Globus pallidus (tissue), 1 donor: ENCODE data around the gene SPECC1L.
"Not testable (repeated sequence)": the region's sequence is repeated elsewhere in the genome, so short reads cannot be mapped to it uniquely, and the experiment has no call there.

ENCODE experiments used
- DNase-seq: peaks from one replicate; pipeline ENCODE4 v3.0.0-alpha.2; 2015; ENCODE audit warnings: low spot score

The SPECC1L gene, protein sequence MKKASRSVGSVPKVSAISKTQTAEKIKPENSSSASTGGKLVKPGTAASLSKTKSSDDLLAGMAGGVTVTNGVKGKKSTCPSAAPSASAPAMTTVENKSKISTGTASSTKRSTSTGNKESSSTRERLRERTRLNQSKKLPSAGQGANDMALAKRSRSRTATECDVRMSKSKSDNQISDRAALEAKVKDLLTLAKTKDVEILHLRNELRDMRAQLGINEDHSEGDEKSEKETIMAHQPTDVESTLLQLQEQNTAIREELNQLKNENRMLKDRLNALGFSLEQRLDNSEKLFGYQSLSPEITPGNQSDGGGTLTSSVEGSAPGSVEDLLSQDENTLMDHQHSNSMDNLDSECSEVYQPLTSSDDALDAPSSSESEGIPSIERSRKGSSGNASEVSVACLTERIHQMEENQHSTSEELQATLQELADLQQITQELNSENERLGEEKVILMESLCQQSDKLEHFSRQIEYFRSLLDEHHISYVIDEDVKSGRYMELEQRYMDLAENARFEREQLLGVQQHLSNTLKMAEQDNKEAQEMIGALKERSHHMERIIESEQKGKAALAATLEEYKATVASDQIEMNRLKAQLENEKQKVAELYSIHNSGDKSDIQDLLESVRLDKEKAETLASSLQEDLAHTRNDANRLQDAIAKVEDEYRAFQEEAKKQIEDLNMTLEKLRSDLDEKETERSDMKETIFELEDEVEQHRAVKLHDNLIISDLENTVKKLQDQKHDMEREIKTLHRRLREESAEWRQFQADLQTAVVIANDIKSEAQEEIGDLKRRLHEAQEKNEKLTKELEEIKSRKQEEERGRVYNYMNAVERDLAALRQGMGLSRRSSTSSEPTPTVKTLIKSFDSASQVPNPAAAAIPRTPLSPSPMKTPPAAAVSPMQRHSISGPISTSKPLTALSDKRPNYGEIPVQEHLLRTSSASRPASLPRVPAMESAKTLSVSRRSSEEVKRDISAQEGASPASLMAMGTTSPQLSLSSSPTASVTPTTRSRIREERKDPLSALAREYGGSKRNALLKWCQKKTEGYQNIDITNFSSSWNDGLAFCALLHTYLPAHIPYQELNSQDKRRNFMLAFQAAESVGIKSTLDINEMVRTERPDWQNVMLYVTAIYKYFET

DNA sequence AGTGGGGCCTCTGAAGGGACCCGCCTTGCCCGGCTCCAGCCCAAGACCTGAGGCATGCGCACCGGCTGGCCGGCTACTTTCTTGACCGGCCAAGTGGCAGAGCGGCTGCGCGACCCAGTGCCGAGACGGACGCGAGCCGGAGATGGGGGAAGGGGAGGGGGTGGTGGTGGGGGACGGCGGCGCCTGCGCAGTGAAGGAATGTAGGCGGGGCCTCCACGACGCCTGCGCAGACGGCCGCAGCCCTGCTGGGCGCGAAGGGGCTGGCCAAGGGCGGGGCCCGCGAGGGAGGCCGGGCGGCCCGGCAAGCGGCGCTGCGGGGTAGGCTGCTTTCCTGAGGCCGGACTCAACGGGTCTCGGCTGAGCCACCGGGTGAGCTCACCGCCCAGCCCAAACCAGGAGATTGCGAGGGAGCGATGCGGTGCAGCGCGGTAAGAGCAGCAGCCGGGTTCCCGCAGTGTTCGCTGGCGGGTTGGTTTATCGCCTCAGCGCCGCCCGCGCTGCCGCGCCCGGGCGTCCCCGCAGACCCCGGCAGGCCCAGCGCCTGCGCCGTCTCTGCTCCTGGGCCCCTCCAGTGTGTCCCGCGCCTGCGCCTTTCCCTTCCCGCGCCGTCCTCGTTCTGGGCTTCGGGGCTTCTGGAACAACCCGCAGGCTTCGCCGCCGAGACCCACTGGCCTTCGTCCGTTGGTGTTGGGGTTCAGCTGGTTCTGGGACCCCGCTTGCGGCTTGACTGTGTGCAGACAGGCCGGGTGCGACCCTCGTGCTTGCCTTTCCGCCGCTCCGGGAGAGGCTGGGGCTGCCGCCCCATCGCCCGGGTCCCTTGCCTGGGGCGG lies at the start of gene SPECC1L:
Gene SPECC1L, plus strand, starts transcription at position 276 of the 830 bp plus-strand sequence. CDS start 31,401 bp downstream, outside the sequence.
- DNase-seq, result peak; percentile 92

DNA sequence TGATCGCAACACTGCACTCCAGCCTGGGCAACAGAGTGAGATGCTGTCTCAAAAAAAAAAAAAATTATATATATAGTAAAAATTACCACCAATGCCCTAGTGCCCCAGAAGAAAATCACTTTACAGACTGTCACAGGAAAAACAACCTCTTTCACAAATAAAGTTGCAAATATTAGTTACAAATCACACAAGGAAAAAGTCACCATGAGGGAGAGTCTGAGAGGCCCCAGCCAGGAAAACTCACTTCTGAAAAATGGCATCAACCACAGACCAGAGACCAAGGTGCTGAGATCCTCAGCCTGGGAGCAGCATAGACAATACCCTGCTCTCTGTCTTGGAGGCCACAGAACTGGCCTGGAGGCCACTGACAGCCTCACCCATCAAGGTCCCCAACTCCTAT lies 46.2 kb upstream of the SPECC1L start:
- DNase-seq, result no peak

DNA sequence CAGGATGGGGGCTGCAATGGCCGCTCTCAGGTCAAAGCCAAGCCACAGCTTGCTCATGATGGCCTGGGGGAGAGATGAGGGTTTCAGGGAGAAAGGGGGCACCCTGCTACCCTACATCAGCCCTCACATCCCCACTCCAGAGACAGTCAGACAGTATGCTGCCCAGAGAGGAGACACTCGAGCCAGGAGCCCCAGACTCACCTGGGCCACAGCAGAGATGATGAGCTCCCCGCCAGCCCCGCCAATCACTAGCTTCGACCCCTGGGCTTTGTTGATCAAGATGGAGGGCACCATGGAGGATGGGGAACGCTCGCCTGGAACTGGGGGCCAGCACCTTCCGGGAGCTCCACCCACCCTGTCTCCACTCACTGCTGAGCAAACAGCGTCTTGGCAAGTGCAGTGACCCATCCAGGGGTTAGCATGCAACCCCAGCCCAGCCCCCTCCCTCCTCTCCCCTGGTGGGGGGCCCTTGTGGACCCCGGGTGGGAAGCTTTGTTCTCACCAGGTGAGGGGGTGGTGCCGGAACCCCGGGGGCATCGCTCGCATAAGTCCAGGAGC lies 45.5 kb upstream of the SPECC1L start:
- no peak for DNase-seq

DNA sequence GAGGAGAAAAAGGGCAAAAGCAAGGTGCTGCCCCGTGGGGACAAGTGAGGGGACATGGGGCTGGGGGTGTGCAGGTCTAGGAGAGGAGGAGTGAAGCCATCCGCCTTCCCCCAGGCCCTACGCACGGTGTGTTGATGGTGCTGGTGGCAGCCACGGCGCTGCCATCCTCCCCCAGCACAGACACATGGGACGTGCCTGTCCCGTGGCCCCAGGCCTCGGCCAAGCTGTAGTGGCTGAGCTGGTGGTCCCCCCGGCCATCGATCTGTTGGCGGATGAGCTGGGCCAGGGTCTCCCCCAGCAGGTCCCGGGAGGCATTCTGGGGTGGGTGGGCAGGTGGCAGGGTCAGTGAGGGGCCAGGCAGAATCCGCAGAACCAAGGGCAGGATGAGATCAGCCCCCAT lies 44.7 kb upstream of the SPECC1L start:
- no peak for DNase-seq

DNA sequence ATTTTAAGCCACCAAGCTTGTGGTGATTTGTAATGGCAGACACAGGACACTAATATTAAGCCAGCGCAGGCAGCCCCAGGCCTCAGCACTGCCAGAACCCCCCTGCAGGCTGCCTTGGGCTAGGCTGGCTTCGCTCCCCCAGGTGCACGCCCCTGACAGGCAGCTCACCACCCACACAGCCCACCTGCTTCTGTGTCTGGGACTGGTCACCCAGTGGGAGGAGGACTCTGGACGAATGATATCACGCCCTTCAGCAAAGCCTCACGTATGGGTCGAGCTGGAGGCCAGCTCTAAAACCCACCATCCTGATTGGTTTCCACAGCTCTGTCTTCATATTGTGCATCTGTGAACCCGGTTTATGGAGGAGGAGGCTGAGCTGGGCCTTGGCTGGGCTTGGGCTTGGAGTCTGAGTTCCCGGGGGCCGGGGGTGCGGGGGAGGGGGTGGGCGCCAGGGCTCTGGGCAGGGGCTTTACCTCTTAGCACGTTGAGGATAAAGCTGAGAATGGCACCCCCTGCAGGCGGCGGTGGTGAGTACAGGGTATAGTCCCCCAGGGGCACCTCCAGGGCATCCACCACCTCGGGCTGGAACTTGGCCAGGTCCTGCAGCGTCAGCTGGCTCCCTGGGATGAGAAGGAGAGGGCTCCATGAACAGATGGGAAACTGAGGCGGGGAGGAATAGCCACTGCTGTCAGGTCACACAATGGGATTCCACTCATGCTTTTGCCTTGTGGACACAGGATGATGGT lies 39.5 kb upstream of the SPECC1L start:
- no peak for DNase-seq

DNA sequence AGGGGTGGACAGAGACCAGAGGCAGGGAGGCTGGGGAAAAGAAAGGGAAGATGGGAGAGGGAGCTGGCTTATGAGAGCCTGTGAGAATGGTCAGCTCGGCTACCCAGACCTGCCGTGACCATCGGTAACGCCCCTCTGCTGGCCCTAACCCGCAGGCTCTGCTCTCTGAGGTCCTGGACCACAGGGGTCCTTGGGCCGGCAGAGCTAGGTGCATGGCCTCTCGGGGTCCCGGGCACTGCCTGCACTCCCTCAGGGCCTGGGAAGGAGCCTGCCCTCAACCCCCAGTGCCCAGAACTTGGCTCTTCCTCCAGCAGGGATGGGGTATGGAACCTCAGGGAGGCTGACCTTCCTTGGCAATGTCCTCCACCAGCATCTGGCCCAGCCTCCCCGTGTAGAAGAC lies 38.9 kb upstream of the SPECC1L start:
- DNase-seq, result no peak

DNA sequence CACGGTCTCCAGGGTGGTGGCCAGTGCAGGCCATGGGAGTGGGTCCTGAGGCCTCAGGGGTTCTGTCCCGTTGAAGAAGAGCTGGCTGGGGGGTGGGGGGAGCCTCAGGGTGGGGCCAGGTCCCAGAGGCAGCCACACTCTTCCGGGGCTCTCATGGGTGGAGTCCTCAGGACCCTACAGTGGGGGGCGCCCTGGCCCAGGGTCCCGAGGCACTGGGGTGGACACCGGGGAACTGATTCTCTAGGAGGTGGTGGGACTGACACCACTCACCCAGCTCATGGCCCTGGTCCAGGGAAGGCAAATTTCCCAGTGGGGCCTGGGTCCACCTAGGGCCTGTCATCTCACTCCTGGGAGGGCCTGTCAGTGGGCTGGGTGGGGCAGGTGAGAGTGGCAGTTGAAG lies 38.5 kb upstream of the SPECC1L start:
- DNase-seq, result no peak

DNA sequence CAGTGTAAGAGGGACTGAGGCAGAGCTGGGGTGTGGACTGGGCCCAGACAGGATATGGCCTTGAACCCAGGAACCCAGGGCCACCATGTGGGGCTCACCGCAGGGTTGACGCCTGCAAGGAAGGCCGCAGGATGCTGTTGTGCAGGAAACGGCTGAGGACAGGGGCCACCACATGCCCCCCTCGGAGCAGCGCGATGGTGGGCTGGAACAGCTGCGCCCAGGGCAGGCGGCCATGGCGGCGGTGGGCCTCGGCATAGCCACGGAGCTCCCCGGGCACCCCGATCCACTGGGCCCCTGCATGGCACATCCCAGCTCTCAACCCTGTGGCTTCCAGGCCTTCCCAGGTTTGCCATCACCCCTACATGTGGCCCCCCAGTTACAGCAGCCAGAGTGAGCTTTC lies 37.9 kb upstream of the SPECC1L start:
- no peak for DNase-seq

DNA sequence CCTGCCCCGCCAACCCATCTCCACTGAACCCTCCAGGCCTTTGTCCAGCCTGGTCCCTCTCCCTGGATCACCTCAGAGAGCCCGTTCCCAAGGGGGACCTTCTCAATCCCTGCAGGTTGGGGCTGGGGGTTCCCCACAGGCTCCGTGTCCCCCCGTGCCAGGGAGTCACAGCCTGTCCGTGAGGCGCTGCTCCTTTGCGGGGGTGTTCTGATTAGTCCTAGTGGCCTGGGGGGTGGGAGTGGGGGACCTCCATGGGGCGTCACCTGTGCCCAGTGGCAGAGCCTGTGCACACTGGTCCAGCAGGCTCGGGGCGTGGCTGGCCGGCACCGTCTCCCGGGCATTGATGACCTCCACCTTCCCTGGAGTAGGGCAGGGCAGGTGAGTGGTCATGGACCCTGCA lies 37.4 kb upstream of the SPECC1L start:
- no peak for DNase-seq

DNA sequence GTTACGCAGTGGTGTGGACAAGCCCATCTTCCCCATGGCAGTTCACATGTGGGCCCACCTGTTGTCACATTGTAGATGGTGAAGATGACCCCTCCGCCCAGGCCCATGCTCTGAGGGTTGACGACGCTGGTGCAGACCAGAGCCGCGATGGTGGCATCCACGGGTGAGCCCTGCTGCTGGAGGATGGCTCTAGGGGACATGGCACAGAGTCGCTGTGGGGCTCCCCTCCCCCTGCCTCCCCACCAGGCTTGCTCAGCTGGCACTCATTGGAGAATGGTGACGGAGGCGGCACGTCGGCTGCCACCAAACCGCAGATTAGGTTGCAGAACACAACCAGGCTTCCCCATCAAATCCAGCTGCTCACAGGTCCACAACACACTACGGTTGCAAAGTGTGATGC lies 36.8 kb upstream of the SPECC1L start:
- no peak for DNase-seq

DNA sequence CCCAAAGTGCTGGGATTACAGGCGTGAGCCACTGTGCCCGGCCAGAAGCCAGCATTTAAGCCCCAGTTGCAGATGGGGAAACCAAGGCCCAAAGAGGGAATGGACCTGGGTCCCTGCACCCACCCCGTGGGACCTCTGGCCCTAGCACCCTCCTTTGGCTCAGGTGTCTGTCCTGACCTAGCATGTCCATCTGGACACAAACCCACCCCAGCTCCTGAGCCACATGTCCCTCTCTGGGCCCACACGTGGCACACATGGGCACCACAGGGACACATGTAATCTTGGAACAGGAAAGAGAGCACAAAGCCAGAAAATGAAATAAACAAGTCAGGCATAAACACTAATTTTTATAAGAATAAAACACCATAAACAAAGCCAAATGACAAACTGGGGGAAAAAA lies 35.3 kb upstream of the SPECC1L start:
- DNase-seq, result no peak

DNA sequence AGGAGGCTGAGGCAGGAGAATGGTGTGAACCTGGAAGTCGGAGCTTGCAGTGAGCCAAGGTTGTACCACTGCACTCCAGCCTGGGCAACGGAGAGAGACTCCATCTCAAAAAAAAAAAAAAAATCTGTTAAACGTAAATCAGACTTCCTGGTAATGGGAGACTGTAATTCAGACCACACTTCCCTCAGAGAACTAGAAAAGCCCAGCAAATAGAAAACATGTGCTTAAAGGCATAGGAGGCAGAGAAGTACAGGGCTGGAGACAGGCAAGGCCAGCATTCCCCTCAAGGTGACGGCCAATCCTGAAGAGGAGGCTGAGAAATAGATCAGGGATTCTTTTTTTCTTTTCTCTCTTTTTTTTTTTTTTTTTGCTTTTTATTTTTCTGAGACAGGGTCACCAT lies 34.0 kb upstream of the SPECC1L start:
- DNase-seq, result no peak

DNA sequence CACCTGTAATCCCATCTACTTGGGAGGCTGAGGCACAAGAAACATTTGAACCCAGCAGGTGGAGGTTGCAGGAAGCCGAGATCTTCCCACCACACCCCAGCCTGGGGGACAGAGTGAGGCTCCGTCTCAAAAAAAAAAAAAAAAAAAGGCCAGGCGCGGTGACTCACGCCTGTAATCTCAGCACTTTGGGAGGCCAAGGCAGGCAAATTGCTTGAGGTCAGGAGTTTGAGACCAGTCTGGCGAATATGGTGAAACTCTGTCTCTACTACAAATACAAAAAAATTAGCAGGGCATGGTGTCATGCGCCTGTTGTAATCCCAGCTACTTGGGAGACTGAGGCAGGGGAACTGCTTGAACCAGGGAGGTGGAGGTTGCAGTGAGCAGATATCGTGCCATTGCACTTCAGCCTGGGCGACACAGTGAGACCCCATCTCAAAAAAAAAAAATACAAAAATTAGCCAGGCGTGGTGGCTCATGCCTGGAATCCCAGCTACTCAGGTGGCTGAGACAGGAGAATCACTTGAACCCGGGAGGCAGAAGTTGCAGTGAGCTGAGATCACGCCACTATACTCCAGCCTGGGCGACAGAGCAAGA lies 32.4 kb upstream of the SPECC1L start:
- DNase-seq, result not testable (repeated sequence)

DNA sequence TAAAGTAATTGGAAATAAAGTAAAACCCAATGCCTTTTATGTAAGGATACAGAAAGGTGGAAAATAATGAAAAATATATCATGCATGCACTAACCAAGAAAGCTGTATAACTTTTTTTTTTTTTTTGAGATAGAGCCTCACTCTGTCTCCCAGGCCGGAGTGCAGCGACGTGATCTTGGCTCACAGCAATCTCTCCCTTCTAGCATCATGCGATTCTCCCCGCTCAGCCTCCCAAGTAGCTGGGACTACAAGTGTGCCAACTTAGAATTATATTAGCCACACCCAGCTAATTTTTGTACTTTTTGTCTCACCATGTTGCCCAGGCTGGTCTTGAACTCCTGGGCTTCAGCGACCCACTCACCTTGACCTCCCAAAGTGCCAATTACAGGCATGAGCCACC lies 30.2 kb upstream of the SPECC1L start:
- no peak for DNase-seq

DNA sequence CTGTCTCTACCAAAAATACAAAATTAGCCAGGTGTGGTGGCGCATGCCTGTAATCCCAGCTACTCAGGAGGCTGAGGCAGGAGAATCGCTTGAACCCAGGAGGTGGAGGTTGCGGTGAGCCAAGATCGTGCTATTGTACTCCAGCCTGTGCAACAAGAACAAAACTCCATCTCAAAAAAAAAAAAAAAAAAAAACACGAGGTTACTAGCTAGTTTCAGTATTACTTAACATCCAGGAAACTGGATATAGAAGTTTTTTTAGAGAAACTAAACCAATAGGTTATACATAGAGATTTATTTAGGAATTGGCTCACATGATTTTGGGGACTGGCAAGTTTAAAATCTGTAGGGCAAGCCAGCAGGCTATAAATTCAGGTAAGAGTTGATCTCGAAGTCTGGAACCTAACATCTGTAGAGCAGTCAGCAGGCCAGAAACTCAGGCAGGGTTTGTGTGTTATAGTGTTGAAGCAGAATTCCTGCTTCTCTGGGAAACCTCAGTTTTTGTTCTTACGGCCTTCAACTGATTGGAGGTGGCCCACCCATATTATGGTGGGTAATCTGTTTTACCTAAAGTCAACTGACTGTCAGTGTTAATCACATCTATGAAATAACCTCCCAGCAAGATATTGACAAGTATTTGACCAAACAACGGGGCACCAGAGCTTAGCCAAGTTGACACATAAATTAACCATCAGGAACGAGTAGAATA lies 29.5 kb upstream of the SPECC1L start:
- DNase-seq, result not testable (repeated sequence)

DNA sequence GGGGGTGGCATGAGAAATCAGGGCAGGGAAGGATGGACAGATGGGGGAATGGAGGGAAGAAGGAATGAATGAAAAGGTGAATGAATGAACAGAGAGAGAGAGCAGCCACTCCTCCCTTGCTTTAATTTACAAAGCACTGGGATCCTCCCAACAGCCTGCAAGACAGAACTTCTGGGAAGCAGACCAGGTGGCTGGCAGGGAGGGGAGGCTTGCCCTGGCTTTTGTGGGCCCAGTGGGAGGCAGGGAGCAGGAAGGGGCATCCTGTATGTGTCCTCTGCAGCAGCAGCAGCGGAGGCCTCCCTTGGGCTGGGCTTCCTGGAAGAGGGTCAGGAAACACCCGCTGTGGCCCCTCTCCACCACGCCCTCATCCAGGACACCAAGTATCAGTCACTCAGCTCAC lies 27.2 kb upstream of the SPECC1L start:
- DNase-seq, result not testable (repeated sequence)

DNA sequence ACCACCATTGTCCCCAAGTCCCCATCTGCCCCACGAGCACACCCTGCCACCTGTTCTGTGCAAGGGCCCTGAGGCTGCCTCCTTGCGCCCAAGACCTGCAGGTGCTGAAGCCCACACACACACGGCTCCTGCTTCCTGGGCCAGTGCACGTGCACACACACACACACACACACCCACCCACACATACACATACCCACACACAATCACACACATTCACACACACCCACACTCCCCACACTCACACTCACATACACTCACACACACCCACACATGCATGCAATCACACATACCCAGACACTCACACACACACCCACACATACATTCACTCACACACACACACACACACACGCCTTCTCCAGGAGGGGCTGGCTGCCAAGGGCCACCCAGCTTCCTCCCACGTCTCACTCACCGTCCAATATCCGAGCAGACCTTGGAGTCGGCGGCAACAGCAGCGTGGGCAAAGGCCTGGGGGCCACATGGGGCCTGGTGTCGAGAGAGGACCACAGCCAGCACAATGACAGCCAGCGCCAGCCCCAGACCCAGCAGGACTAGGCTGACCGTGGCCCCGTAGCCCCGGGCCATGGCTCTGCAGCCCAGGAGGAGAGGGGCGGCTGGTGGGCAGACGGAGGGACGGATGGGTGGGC lies 26.4 kb upstream of the SPECC1L start:
- DNase-seq, result no peak

DNA sequence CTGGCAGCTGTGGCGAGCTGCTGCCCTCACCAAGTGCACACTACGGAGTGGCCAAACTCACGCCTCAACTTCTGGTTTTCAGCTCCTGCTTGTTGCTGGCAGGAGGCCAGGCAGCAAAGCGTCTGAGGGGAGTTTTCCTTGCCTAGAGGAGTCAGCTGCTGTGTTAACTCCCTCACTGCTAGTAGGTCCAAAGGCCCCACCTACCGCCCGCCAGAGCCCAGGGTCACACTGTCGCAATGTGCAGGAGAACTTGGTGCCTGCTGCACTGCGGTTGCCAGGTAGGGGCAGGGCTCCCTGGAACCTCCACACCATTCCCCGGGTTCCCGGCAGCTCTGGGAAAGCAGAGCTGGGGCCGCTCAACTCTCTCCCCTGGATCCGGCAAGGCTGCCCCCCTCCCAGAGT lies 25.6 kb upstream of the SPECC1L start, which contains the start of gene GGT5:
Gene GGT5, minus strand, starts transcription at position 53 of the 402 bp plus-strand sequence. CDS start 357 bp downstream, outside the sequence.
- DNase-seq, result not testable (repeated sequence)
